BE2C (cell line): ENCODE measurements around the gene MAP4.

Source experiments
- DNase-seq: peaks from one replicate; pipeline ENCODE4 v3.0.0-alpha.2; 2020
- H3K27me3 ChIP-seq: fragments of 250-450 bp; sonication (Bioruptor Pico); 2 replicates; pipeline ENCODE4 v1.5.1; 2020; ENCODE audit warnings: mild to moderate bottlenecking
- H3K36me3 ChIP-seq: fragments of 250-450 bp; sonication (Bioruptor Pico); 2 replicates; pipeline ENCODE4 v1.5.1; 2020; ENCODE audit warnings: mild to moderate bottlenecking
- H3K4me1 ChIP-seq: fragments of 250-450 bp; sonication (Bioruptor Pico); 2 replicates; pipeline ENCODE4 v1.5.1; 2020
- H3K4me3 ChIP-seq: 2 replicates; pipeline ENCODE4 v1.5.1; 2011; ENCODE audit warnings: low read depth, low read length
- H3K9me3 ChIP-seq: fragments of 250-450 bp; sonication (Bioruptor Pico); 2 replicates; pipeline ENCODE4 v1.5.1; 2020
- TF ChIP-seq, protein P1 (sequence below): IDR thresholded peaks from 2 replicates; pipeline ENCODE4 v1.5.1; 2012; ENCODE audit warnings: mild to moderate bottlenecking, low read depth, low read length

Gene MAP4

DNA sequence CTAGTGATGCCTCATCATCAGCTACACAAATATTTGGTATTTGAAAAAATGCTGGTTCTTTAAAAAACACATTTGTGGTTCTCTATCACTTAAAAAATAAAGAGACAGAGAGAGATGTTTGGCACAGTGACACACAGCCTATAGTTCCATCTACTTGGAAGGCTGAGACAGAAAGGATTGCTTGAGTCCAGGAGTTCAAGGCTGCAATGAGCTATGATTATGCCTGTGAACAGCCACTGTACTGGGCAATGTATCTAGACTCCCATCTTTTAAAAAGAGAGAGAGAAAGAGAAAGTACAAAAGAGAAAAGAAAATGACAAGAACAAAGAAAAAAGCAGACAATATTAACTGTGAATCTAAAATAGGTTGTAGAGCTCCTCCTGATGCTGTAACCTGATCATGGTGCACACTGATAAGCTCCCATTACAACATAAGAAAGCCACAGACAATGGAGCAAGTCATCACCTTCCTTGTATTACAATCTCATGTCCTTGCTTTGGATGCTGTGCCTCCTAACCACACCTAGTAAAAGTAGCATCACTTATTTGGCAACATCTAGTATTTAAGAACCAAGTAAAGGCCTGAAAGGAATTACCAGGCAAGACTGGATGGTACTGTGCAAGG lies 31.7 kb upstream of the MAP4 start:
- Histone ChIP-seq H3K36me3 (no peaks in the 10 kb centered on the region; the same call in 1 of the 2 replicates), H3K4me3 (no peak overlapping the region), H3K4me1 (no peaks in the 10 kb centered on the region), H3K27me3 (no peaks in the 10 kb centered on the region), H3K9me3 (no peaks in the 10 kb centered on the region)
- DNase-seq, result no peak
- TF ChIP-seq, protein P1, sequence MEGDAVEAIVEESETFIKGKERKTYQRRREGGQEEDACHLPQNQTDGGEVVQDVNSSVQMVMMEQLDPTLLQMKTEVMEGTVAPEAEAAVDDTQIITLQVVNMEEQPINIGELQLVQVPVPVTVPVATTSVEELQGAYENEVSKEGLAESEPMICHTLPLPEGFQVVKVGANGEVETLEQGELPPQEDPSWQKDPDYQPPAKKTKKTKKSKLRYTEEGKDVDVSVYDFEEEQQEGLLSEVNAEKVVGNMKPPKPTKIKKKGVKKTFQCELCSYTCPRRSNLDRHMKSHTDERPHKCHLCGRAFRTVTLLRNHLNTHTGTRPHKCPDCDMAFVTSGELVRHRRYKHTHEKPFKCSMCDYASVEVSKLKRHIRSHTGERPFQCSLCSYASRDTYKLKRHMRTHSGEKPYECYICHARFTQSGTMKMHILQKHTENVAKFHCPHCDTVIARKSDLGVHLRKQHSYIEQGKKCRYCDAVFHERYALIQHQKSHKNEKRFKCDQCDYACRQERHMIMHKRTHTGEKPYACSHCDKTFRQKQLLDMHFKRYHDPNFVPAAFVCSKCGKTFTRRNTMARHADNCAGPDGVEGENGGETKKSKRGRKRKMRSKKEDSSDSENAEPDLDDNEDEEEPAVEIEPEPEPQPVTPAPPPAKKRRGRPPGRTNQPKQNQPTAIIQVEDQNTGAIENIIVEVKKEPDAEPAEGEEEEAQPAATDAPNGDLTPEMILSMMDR, result no peak

DNA sequence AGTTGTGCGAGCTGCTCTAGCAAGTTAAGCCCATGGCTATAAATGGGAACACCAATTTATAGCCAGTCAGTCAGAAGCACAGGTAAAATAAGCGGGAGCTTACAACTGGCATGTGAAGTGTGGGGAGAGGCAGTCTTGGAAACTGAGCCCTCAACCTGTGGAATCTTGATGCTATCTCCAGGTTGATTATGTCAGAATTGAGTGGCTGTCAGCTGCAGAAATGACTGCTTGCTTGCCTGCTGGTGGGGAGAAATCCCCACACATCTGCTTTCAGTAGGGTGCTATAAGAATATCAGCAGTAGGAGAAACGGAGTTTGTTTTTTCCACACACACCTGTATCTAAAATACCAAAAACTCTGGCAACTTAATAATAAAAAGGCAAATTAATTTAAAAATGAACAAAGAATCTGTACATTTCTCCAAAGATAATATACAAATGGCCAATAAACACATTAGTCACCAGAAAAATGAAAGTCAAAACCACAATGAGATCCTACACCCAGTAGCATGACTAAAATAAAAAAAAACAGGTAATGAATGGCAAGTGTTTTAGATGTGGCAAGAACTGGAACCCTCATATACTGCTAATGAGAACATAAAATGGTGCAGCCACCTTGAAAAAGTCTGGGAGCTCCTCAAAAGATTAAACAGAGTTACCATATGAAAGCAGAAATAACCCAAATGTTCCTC lies 26.0 kb upstream of the MAP4 start:
- H3K9me3 ChIP-seq, result no peaks in the 10 kb centered on the region
- no peaks in the 10 kb centered on the region for H3K36me3 ChIP-seq
- TF ChIP-seq, protein P1, result no peak
- no peak overlapping the region for H3K4me3 ChIP-seq
- DNase-seq, result no peak
- H3K4me1 ChIP-seq, result peaks cover 4% of the 10 kb centered on the region; the same call in 1 of the 2 replicates
- no peaks in the 10 kb centered on the region for H3K27me3 ChIP-seq

DNA sequence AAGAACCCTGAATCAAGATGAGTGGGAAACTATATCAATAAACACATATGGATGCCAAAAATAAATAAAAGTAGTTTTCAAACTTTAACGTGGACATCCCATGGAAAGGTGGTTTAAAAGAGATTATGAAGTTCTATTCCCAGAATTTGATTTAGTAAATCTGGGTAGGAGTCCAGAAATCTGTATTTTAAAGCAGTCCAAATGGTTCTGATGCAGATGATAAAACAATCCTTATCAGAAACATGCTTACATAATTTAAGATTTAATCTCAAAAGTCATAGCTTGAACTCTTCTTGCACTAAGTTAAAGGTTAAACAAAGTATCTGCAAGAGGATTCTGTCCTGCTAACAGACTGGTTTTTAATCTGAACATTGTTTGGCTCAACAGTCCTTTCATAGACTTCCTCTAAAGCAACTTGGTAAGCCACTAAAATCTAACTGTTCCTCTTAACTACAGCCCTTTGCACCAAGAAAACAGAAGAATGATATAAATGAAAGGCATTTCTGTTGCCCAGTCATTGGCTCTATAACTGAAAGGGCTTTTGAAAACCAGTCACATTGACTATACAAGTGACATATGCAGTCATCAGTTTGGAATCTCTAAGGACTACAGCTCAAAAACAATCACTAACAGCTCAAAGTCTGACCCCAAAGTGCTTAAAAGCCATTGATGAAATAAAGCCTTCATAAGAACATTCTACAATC lies 23.4 kb upstream of the MAP4 start:
- DNase-seq, result no peak
- H3K4me3 ChIP-seq, result no peak overlapping the region

DNA sequence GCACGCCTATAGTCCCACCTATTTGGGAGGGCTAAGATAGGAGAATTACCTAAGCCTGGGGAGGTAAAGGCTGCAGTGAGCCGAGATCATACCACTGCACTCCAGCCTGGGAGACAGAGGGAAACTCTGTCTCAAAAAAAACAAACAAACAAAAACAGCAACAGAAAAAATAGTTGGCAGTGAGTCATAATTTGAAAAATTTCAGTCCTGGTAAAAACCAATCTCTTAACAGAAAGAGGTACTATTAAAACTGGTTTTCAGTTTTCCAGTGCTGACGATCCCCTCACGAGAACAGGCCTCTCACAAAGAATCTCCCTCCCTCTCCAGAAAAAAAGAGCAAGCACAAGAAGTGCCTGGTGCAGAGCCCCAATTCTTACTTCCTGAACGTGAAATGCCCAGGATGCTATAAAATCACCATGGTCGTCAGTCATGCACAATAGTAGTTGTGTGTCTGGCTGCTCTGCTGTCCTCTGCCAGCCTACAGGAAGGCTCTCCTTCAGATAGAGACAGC lies 22.8 kb upstream of the MAP4 start:
- no peaks in the 10 kb centered on the region for H3K9me3 ChIP-seq
- no peak overlapping the region for H3K4me3 ChIP-seq
- no peaks in the 10 kb centered on the region for H3K36me3 ChIP-seq
- TF ChIP-seq, protein P1, result no peak
- H3K27me3 ChIP-seq, result no peaks in the 10 kb centered on the region
- peaks cover 4% of the 10 kb centered on the region; the same call in 1 of the 2 replicates for H3K4me1 ChIP-seq
- DNase-seq, result no peak

More for the DNA sequence above, 23.4 kb upstream of the MAP4 start:
- Histone ChIP-seq H3K9me3 (no peaks in the 10 kb centered on the region), H3K4me1 (peaks cover 4% of the 10 kb centered on the region; the same call in 1 of the 2 replicates), H3K27me3 (no peaks in the 10 kb centered on the region), H3K36me3 (no peaks in the 10 kb centered on the region)
- TF ChIP-seq, protein P1, result no peak

DNA sequence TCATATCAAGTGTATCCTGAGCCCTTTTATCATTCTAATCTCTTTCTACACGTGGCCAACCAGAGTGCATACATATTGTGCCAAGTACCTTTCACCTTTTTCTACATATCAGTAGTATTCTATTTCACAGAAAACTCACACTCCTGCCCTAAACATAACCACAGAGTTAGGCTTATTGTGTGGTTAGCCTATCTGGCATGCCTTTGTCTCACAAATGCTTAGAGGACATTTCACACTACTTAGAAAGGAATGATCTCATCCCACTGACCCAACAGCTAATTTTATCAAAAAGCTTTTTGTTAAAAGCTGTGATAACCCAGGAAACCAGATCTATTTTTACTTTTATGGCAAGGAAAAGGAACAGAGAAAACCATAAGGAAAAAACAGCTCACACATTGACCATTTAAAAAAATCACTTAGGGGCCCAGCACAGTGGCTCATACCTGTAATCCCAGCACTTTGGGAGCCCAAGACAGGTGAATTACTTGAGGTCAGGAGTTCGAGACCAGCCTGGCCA lies 17.8 kb upstream of the MAP4 start:
- TF ChIP-seq, protein P1, result no peak
- no peak for DNase-seq
- H3K4me1 ChIP-seq, result no peaks in the 10 kb centered on the region
- no peaks in the 10 kb centered on the region for H3K36me3 ChIP-seq
- H3K9me3 ChIP-seq, result no peaks in the 10 kb centered on the region
- no peaks in the 10 kb centered on the region for H3K27me3 ChIP-seq
- H3K4me3 ChIP-seq, result no peak overlapping the region
